ENCODE results near the gene LIN9. TPM values are rescaled to one million over a fixed set of nuclear protein-coding genes. Genes with fewer than 3 reads are reported as not detected.

Gene LIN9
- total RNA-seq, 1 donor from 2014 or later = 0.70 TPM

DNA sequence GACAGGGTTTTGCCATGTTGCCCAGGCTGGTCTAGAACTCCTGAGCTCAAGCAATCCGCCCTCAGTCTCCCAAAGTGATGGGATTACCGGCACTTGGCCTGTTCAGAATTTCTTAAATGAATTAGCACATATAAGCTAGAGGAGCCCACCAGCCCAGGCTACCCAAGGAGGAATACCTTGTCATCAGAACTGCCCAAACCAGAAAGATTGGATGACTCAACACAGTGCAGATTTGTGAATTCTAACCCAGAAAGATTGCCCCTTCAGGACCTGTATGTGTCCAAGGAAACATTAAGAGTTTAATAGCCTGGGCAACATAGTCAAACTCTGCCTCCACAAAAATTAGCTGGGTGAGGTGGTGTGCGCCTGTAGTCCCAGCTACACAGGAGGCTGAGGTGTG is 14.0 kb upstream of the LIN9 start:
- DNase-seq (ENCODE audit: low spot score) = no peak
- ATAC-seq = no peak

DNA sequence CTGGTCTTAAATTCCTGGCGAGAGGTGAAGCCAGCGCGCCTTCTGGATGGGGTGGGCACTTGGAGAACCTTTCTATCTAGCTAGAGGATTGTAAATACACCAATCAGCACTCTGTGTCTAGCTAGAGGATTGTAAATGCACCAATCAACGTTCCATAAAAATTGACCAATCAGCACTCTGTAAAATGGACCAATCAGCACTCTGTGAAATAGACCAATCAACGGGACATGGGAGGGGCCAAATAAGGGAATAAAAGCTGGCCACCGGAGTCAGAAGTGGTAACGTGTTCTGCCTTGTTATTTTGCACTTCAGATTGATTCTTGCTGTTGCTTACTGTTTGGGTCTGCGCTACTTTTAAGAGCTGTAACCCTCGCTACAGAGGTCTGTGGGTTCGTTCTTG is 12.0 kb upstream of the LIN9 start:
- DNase-seq (ENCODE audit: low spot score) = no peak
- no peak for ATAC-seq

GRCh38 chr1:226318471-226318870 is 9.5 kb upstream of the LIN9 start:
- ATAC-seq (no peak), DNase-seq (ENCODE audit: low spot score) (no peak)

- ATAC-seq (no peak), DNase-seq (ENCODE audit: low spot score) (no peak)
These were observed 5.1 kb upstream of the LIN9 start for GRCh38 chr1:226314055-226314454.

DNA sequence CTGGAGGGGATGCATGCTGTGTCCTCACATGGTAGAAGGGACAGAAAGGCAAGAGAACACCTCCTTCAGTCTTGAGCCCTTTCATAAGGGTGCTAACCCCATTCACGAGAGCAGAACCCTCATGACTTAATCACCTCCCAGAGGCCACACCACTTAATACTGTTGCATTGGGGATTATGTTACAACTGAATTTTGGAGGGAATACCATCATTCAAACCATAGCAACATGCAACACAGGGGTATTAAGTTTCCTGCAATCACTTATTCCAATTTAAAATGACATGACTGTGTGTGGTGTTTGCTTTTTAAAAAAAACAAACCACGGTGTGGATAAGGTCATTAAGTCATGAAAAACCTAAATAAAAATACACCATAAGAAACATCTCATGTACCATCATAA is 3.1 kb upstream of the LIN9 start:
- DNase-seq (ENCODE audit: low spot score) (no peak), ATAC-seq (no peak)

- no peak for ATAC-seq
- no peak for DNase-seq (ENCODE audit: low spot score)
These were observed 2.4 kb upstream of the LIN9 start for GRCh38 chr1:226311376-226311775.

DNA sequence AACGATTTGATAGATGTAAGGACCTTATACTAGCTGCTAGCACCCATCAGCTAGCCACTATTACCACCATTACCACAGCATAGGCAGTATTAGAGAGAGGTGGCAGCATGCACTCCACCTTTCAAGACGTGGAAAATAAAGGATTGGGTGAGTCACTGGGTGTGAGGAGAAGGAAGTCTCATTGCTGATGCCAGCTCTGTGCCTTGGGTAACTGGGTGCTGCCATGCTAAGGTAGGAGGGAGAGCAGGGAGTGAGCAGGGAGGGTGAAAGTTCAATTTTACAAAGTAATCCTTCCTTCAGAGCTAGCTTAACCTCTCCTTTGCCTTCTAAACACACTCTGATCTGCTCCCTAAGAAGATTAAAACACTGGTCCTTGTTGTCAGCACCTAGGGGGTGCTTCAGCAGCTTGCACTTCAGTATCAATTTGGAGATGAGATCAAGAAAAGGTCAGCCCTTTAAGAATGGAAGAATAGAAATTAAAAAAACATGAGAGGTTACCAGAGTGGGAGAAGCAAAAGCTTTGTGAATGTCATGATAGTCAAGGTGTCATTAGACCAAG is 1.8 kb upstream of the LIN9 start:
- no peak for DNase-seq (ENCODE audit: low spot score)
- ATAC-seq = no peak

GRCh38 chr1:226310245-226310540 is 1.2 kb upstream of the LIN9 start:
- no peak for DNase-seq (ENCODE audit: low spot score)
- ATAC-seq = no peak

DNA sequence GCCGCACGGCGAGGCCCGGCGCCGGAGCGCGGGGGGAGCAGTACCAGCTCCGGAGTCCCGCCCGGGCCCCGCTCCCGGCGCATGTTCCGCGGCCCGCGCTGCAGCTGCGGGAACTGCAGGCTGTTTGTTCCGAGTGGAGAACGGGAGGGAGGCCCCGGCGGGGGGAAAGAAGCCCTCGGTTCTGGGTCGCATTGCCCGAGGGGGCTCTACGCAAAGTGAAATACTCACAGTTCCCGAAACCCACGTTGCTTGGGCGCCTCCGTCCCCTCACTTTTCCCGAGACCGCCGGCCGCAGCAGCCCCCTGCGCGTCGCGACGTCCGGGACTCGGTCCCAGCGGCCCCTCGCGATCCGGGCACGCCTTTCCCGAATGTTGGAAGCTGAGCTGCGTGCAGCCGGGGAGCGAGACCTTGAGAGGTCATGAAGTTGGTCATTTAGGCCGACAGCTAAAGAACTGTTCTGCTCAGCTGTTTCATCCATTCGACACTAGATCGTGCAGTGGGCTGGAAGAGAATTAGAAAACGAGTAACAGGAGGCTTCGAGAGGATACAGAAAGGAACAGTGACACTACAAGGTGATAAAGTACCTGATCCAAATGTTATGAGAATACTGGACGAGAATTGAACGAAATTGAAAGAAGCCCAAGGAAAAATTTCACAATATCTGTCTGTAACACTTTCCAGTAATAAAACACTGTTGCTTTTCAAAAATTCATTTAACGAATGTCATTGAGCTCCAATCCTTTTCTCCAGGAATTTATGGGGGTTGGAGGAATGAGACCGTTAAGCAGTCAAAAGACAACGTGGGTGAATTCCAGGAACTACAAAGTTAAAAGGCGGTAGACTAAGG is 657 bp upstream of the LIN9 start:
- DNase-seq (ENCODE audit: low spot score) (no peak), ATAC-seq (peak; percentile 47)

DNA sequence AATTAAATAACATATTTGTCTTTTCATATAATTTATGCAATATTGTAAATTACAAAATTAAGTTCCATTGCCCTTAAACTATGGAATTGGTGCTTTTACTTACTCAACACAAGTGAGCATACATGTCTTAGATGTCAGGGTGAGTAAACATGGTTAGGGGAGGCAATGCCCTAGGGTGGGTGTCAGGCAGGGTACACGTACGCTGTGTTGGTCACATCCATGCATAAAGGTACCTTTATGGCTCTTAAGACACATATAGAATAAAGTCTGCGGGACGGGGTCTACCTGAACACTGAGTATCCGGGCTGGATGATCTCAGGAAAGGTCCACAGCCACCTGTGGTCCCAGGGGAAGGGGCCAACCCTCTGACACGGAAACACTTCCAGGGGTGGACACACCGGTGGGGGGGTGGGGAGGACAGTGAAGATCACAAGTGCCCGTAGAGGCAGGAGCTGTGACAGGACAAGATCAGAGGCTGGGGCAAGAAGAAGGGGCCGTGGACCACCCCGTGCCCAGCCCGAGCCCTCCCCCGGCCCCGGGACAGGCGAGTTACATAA is 720 bp downstream of the LIN9 start:
- ATAC-seq = no peak
- DNase-seq (ENCODE audit: low spot score) = no peak

GRCh38 chr1:226306425-226306824 is 2.5 kb downstream of the LIN9 start:
- ATAC-seq (no peak), DNase-seq (ENCODE audit: low spot score) (no peak)

- DNase-seq (ENCODE audit: low spot score) (no peak), ATAC-seq (no peak)
These were observed 3.8 kb downstream of the LIN9 start for GRCh38 chr1:226305184-226305583.

DNA sequence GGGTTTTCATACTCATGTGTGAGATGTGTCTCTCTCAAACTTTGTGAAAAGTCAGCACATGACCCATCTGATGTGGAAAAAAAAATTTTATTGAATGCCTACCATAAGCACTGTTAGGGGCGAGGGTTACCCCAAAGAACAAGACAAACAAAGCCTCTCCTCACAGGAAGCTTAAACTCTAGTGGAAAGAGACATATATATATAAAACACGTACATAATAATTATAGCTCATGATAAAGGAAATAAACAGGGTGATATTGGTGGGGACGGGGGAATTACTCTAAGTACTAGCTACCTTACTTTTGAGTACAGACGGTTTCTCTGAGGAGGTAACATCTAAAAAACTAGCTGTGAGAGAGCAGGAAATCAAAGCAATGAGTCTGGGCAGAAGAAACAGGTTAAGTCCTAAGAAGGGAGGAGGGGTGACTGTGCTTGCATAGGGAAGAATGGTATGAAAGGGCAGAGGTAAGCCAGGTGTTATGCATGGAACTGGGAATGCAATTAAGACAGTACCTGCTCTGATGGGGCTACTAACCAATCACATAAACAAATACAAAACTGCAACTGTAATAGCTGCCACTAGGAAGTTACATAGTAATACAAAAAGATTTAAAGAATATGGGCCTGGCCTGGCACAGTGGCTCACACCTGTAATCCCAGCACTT is 4.5 kb downstream of the LIN9 start:
- DNase-seq (ENCODE audit: low spot score) (no peak), ATAC-seq (no peak)

DNA sequence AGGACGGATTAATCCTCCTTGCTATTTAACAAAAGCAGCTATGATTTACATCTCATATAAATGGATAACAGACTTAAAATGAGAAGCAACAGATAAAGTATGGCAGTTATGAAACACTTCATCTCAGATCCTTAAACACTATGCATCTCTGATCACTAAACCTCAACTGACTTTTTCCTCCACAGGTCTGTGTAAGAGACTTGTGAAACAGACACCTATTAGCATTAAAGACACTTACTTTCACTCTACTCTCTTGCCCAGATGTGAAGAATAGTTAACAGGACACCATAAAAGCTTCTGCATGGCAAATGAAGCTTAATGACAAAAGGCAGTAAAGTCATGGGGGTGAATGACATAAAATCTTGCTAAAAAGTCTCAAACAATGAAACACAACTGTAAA is 6.2 kb downstream of the LIN9 start:
- DNase-seq (ENCODE audit: low spot score) (no peak), ATAC-seq (no peak)

DNA sequence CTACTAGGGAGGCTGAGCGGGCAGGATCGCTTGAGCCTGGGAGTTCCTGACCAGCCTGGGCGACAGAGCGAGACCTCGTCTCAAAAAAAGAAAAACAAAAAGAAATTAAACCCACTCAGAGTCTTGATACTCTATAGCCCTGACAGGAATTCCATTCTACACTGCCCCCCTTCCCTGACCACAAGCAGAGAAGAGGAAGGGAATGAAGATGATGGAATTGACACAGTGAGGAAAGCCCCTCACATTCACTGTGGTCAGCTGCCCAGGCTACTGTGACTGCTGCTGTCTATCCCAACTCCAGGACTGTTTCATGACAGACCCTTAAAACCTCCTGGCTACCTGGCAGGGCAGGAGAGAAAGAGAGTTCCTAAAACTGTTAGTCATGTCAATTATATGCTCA is 12.1 kb downstream of the LIN9 start:
- DNase-seq (ENCODE audit: low spot score) (no peak), ATAC-seq (no peak)

DNA sequence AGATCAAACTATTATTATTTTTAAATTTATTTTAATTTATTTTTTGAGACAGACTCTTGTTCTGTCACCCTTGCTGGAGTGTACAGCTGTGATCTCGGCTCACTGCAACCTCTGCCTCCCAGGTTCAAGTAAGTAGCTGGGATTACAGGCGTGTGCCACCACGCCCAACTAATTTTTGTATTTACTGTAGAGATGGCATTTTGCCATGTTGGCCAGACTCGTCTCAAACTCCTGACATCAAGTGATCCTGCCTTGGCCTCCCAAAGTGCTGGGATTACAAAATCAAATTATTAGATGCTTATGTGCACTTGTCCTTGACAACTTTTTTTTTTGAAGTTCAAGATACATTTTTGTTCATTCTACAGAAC is 15.4 kb downstream of the LIN9 start:
- ATAC-seq = no peak
- no peak for DNase-seq (ENCODE audit: low spot score)

DNA sequence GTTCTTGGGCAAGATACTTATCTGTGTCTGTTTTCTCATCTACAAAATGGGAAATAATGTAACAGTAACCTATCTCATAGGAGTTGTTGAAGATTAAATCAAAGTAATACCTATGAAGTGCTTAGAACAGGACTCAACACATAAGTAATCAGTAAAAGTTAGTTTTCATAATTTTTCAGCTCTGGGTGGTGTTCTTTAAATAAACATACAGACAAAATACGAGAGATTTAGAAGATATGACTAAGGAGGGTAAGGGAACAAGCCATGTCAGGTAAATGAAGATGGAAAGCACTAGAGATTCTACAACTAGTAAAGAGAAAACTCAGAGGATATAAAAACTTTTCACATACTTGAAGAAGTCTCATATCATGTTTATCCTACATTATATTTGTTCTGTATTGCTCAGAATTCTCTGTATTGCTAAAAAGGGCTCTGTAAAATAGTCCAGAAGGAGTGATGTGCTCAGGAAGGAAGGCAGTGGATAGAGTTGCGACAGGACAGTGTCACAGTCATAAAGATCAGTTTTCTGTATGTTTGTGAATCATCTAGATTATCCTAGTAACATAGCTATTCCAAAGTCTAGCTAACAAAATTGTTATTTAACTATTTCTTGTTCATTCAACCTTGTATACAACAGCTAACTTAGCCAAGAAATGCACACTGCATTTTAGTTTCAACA is 16.0 kb downstream of the LIN9 start:
- no peak for ATAC-seq
- DNase-seq (ENCODE audit: low spot score) = no peak

DNA sequence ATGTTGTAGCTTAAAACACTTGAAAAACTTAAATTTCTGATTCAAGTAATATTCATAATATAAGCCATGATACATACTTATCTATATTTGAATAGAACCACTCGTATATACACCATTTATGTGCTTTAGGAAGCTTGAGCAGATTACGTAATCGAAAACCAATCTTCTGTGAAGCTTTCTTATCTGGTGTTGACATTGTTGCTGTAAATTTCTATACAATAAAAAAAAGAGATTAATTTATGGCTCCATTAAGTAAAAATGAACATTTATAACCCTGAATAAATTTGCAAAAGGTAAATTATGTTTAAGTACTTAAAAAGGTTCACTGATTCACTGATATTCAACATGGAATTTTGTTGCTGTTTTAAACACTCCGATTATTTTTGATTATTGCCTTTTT is 21.4 kb downstream of the LIN9 start:
- no peak for DNase-seq (ENCODE audit: low spot score)
- ATAC-seq = no peak

GRCh38 chr1:226281058-226281457 is 27.9 kb downstream of the LIN9 start:
- ATAC-seq = no peak
- DNase-seq (ENCODE audit: low spot score) = no peak

GRCh38 chr1:226279498-226279897 is 29.5 kb downstream of the LIN9 start:
- ATAC-seq = no peak
- no peak for DNase-seq (ENCODE audit: low spot score)

DNA sequence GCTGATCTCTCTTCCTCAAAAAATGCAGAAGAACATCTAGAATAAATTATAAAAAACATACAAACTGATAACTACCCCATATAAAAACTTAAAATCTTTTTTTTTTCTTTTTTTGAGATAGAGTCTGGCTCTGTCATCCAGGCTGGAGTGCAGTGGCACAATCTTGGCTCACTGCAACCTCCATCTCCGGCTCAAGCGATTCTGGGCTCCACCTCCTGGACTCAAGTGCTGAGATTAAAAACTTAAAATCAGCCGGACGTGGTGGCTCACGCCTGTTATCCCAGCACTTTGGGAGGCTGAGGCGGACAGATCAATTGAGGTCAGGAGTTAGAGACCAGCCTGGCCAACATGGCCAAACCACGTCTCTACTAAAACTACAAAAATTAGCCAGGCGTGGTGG is 31.1 kb downstream of the LIN9 start:
- no peak for ATAC-seq

DNA sequence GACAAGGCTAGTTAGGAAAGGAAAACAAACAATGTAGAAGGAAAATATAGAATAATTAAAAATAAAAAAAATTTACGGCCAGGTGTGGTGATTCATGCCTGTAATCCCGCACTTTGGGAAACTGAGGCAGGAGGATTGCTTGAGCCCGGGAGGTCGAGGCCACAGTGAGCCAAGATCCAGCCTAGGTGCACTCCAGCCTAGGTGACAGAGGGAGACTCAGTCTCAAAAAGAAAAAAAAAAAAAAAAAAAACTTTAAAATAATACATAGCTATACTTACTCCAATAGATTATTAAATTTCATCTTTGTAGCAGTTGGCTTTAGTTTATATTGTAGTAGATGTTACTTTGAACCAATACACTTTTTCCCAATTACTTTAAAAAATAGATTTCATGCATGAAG is 32.0 kb downstream of the LIN9 start:
- no peak for DNase-seq (ENCODE audit: low spot score)
- no peak for ATAC-seq

More for the DNA sequence above, 31.1 kb downstream of the LIN9 start:
- no peak for DNase-seq (ENCODE audit: low spot score)
